SK-N-DZ (cell line): Measurements from ENCODE around the gene TMSB10. TPM values are rescaled to one million over a fixed set of nuclear protein-coding genes. Genes with fewer than 3 reads are reported as not detected.
"Not testable (repeated sequence)": the region's sequence is repeated elsewhere in the genome, so short reads cannot be mapped to it uniquely, and the experiment has no call there.

Source experiments
- DNase-seq: peaks from one replicate; pipeline ENCODE4 v3.0.0-alpha.2; 2015; ENCODE audit warnings: low spot score
- polyA plus RNA-seq, 2 experiments: library from polyadenylated mRNA; depleted of rRNA; stranded (reverse); fragments of >200 nt; gene quantifications; 2 replicates each; pipeline ENCODE4 v1.2.3, GENCODE V29; 2014

The TMSB10 gene
- 5,716 and 6,225 TPM in 2 replicates for polyA plus RNA-seq (2014; cell fraction: cytosol; rRNA removed)
- polyA plus RNA-seq (2014; cell fraction: nucleus; rRNA removed), result 3,361 and 4,439 TPM in 2 replicates

DNA sequence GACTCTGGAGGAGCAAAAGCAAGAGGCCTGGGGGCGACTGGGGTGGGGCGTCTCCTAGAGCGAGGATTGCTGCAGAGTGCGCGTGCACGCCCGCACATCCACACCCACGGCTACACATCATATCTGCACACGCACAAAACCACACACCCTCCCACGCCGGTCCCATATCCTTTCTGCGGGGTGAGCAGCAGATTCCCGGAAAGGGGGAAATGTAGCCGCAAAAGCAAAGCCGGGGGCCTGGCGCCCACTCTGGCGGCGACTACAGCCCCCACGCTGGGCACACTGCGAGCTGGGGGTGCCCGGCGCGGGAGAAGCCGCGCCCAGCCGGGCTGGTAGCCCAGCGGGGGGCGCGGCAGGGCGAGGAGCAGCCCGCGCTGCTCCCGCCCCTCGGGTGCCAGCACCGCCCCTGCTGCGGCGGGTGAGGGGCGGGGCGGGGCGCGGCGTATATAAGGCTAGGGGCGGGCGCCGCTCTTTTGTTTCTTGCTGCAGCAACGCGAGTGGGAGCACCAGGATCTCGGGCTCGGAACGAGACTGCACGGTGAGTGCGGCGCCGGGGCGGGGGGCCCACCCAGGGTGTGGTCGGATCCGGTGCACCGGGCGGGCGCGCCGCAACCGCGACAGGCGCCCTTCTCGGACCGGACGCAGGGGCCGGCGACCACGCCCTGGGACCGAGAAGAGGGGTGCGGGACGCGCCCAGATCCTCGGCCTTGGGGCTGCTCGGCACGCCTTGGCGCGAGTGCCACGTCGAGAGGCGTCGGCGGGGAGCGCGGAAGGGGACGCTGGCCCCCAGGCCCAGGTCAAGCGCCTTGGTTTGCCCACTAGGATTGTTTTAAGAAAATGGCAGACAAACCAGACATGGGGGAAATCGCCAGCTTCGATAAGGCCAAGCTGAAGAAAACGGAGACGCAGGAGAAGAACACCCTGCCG is at the start of gene TMSB10:
TSS of gene TMSB10 (plus strand) at position 476 of the 927 bp plus-strand sequence.
- peak; percentile 83 for DNase-seq

GRCh38 chr2:84855731-84856130 is 49.7 kb upstream of the TMSB10 start:
- DNase-seq, result no peak

- no peak for DNase-seq
These were observed 48.7 kb upstream of the TMSB10 start for GRCh38 chr2:84856787-84857186.

DNA sequence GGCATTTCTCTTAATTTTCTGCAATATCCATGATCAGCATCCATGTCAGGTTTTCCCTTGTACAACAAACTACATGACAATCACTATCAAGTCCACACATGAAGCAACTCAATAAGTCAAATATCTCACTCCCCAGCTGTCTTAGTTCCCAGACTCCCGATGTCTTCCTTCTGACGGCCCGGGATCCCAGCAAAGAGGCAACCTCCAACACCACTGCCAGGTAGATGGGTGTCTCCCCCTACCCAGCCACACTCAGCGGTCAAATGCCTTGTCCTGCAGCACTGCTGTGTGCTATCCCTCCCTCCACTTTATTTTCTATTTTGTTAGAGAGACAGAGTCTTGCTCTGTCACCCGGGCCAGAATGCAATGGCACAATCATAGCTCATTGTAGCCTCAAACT is 47.9 kb upstream of the TMSB10 start:
- no peak for DNase-seq

GRCh38 chr2:84858123-84858522 is 47.3 kb upstream of the TMSB10 start:
- no peak for DNase-seq

- DNase-seq, result no peak
These were observed 46.5 kb upstream of the TMSB10 start for GRCh38 chr2:84858937-84859336.

DNA sequence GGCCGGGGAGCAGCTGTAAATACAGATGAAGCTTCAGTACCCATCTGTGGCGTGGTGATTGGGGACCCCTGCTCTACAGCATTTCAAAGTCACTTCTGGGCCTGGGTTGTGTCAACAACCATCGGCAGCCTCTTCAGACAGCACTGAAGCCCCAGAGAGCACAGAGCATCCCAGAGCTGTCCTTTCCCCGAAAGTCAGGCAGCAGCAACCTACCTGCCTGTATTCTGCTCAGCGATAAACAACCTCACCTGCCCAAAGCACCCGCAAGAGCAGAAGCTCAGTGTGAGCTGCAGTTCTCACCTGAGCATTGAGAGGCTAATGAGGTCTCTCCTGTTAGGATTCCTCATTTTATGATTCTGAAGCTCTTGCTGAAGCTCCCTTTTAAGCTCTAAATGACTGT is 43.9 kb upstream of the TMSB10 start:
- no peak for DNase-seq

DNA sequence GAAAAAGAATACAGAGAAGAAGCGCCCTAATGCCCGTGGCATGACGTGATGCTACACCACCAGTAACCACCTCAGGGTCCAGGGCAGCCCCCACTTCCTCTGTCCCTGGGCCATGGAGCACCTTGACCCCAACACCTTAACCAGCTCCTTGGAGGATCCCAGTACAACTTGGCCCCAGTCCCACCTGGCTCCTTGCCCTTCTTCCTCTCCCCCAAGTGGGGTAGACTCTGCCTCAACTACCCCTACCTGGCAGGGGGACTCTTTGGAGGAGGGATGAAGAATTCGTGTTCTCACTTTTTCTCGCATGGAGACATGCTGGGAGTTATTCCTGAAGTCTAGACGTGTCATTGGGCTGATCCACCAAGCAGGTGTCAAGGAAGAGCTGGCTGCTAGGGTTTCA is 43.5 kb upstream of the TMSB10 start:
- DNase-seq, result no peak

- peak; percentile 51 for DNase-seq
These were observed 40.2 kb upstream of the TMSB10 start for GRCh38 chr2:84865181-84865783.

DNA sequence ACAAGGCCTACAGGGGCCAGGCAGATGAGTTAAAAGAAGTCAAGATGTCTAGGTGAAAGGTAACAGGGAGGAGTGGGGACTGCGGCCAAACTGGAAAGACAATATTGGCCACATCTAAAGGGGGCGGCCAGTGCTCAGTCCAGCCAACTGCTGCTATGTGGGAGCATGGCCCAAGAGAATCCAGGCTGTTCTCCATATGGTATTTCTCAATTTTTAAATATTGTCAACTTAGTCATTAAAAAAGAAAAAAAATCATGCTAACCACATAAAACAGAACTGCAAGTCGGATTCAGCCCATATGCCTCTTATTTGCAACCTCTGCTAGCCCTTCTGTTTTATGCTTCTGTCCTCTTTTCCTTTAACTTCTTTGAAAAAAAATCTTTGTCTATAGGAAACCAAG is 39.3 kb upstream of the TMSB10 start:
- no peak for DNase-seq

DNA sequence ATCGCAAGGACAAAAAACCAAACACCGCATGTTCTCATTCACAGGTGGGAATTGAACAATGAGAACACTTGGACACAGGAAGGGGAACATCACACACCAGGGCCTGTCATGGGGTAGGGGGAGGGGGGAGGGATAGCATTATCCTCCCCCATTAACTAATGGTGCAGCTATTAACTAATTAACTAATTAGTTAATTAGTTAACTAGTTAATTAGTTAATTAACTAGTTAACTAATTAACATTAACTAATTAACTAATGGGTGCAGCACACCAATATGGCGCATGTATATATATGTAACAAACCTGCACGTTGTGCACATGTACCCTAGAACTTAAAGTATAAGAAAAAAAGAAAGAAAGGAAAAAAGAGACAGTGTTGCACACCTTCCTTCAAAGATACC is 37.1 kb upstream of the TMSB10 start:
- not testable (repeated sequence) for DNase-seq

- peak; percentile 77 for DNase-seq
These were observed 35.1 kb upstream of the TMSB10 start for GRCh38 chr2:84870306-84870705.

DNA sequence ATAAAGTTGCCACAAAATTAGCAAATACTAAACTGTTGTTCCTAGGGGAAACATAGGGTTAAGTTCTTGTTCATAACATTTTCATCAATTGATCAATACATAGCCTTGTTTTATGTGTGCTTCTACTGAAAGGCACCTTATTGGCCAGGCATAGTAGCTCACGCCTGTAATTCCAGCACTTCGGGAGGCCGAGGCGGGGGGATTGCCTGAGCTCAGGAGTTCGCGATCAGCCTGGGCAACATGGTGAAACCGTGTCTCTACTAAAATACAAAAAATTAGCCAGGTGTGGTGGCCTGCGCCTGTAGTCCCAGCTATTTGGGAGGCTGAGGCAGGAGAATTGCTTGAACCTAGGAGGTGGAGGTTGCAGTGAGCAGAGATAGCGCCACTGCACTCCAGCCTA is 32.8 kb upstream of the TMSB10 start:
- not testable (repeated sequence) for DNase-seq

- no peak for DNase-seq
These were observed 32.1 kb upstream of the TMSB10 start for GRCh38 chr2:84873350-84873749.

- DNase-seq, result no peak
These were observed 30.9 kb upstream of the TMSB10 start for GRCh38 chr2:84874381-84875212.

- no peak for DNase-seq
These were observed 30.3 kb upstream of the TMSB10 start for GRCh38 chr2:84875213-84875560.

DNA sequence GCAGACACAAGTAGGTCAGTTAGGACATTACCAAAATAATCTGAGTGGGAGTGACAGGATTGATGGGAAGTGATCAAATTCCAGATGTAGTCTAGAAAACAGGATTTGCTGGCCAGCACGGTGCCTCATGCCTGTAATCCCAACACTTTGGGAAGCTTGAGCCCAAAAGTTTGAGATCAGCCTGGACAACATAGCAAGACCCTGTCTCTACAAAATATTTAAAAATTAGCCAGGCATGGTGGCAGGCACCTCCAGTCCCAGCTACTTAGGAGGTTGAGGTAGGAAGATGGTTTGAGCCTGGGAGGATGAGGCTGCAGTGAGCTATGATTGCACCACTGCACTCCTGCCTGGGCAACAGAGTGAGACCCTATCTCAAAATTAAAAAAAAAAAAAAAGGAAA is 29.8 kb upstream of the TMSB10 start:
- not testable (repeated sequence) for DNase-seq

GRCh38 chr2:84876369-84876768 is 29.1 kb upstream of the TMSB10 start:
- DNase-seq, result no peak

DNA sequence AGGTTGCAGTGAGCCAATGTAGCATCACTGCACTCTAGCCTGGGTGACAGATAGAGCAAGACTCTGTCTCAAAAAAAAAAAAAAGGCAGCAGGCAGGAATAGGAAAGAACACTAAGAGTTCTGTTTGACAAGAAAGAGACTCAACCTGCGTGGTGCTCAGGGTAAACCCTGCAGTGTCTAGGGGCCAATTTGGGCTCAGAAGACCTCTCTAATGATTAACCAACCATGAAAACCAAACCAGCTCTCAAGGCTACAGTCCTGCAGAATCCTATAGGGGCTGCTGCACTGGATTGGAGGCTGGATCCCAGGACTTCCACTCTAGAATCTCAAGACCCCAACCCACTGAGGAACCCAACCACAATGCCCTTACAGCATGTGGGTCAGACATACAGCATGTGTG is 27.0 kb upstream of the TMSB10 start:
- DNase-seq, result no peak

- no peak for DNase-seq
These were observed 26.4 kb upstream of the TMSB10 start for GRCh38 chr2:84878896-84879583.
